ENCODE measurements around the gene TEDC1.

Gene TEDC1

GRCh38 chr14:105472486-105472991 is 18.5 kb upstream of the TEDC1 start:
- POLR2A ChIA-PET = no interaction called here

DNA sequence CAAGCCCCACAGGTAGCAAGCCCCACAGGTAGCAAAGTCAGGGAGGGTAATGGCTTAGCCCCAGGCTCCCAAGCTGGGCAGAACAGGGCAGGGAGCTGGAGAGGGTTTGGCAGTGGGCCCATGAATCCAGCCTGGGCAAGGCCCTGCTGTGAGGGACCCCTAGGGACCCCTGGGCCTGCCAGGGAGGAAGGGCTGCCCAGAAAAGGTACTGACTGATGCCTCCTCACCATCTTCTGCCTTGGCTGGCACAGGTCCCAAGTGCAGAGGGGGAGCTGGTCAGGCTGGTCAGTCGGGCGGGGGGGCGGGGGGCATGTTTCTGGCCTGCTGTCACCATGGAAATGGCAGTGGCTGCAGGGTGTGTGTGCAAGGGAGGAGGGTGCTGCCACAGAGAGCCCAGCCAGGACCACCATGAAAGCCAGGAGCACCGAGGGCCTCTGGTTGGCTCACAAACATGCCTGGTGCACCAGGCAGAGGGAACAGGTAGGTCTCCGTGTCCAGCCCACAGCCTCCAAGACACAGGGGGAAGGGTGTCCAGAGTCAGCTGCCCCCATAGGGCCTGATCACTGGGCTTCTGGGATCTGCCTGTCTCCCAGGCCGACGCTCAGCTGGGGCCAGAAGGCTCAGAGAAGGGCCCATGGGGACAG is 17.9 kb upstream of the TEDC1 start:
- POLR2A ChIA-PET = no interaction called here
- CTCF ChIA-PET = interaction anchor here (4.9 kb wide), 1 partner anchor 8 kb away, joined by 35 read pairs; no protein-coding TSS in a partner anchor
- TF ChIP-seq, protein P1, sequence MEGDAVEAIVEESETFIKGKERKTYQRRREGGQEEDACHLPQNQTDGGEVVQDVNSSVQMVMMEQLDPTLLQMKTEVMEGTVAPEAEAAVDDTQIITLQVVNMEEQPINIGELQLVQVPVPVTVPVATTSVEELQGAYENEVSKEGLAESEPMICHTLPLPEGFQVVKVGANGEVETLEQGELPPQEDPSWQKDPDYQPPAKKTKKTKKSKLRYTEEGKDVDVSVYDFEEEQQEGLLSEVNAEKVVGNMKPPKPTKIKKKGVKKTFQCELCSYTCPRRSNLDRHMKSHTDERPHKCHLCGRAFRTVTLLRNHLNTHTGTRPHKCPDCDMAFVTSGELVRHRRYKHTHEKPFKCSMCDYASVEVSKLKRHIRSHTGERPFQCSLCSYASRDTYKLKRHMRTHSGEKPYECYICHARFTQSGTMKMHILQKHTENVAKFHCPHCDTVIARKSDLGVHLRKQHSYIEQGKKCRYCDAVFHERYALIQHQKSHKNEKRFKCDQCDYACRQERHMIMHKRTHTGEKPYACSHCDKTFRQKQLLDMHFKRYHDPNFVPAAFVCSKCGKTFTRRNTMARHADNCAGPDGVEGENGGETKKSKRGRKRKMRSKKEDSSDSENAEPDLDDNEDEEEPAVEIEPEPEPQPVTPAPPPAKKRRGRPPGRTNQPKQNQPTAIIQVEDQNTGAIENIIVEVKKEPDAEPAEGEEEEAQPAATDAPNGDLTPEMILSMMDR (IDR thresholded peaks at IDR 0.05; ENCODE audit: control extremely low read depth, extremely low read depth, low read depth, missing control alignments) = no peak
- DNase-seq (ENCODE audit: extremely low spot score) = no peak

More at GRCh38 chr14:105472486-105472991, 18.5 kb upstream of the TEDC1 start:
- DNase-seq (ENCODE audit: extremely low spot score) = no peak
- TF ChIP-seq, protein P1 (IDR thresholded peaks at IDR 0.05; ENCODE audit: control extremely low read depth, extremely low read depth, low read depth, missing control alignments) = no peak
- CTCF ChIA-PET = interaction anchor here (2.0 to 4.9 kb wide), 2 partner anchors 9 to 102 kb away, joined by 5 to 35 read pairs; no protein-coding TSS in a partner anchor

GRCh38 chr14:105473677-105474482 is 17.2 kb upstream of the TEDC1 start:
- DNase-seq (ENCODE audit: extremely low spot score) = peak; percentile 66
- ChIA-PET CTCF (interaction anchor here (4.9 kb wide), 1 partner anchor 8 kb away, joined by 35 read pairs; no protein-coding TSS in a partner anchor), POLR2A (no interaction called here)
- TF ChIP-seq, protein P1 (IDR thresholded peaks at IDR 0.05; ENCODE audit: control extremely low read depth, extremely low read depth, low read depth, missing control alignments) = no peak

GRCh38 chr14:105474483-105475268 is 16.4 kb upstream of the TEDC1 start, which contains the start of gene CRIP2:
Gene CRIP2, plus strand, starts transcription at chr14:105474821. Its CDS starts 42 bp downstream, at chr14:105474863.
- DNase-seq (ENCODE audit: extremely low spot score) = peak; percentile 78
- TF ChIP-seq, protein P1 (IDR thresholded peaks at IDR 0.05; ENCODE audit: control extremely low read depth, extremely low read depth, low read depth, missing control alignments) = no peak
- ChIA-PET POLR2A (no interaction called here), CTCF (interaction anchor here (2.7 kb wide), 1 partner anchor 15 kb away, joined by 10 read pairs; no protein-coding TSS in a partner anchor)

DNA sequence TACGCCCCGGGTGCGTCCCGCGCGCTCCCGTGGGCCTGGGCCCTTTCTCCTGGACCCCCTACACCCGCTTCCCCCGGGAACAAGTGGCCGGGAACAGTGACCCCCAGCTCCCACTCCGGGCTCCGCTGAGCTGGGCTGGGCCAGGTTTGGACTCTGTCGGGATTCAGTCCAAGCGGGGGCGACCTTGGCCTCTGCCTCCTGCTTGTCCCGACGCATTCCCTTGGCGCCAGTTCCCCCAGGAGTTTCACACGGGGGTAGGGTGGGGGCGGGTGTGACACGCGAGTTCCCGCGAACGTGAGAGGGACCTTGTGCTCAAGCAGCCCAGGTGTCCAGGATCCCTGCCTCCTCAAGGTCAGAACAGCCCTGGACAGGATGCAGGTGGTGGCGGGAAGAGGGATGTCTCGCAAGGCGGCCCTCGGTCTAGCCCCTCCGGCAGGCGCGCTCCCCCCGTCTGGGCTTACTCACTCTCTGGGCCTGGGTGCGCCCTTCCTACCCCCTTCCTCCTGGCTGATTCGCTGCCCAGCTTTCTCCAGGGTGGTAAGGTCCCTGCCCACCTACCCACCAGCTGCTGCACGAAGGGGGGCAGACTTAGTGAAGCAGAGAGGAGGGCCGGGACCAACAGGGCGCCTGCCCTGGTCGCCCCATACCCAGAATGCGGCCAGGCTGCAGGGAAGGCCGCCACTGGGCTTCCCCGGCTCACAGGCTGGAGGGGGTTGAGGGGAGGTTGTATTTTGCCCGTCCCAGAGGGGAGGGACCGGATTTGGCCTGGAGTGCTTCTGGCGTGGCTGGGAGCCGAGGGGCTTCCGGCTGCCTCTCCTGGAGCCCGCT is 15.6 kb upstream of the TEDC1 start:
- ChIA-PET POLR2A (no interaction called here), CTCF (interaction anchor here (1.2 to 2.7 kb wide), 2 partner anchors 14 to 104 kb away, joined by 3 to 10 read pairs; no protein-coding TSS in a partner anchor)
- no peak for DNase-seq (ENCODE audit: extremely low spot score)
- TF ChIP-seq, protein P1 (IDR thresholded peaks at IDR 0.05; ENCODE audit: control extremely low read depth, extremely low read depth, low read depth, missing control alignments) = no peak
